ENCODE data around the gene CFAP61.
"Not testable (repeated sequence)": the region's sequence is repeated elsewhere in the genome, so short reads cannot be mapped to it uniquely, and the experiment has no call there.

CFAP61 gene

DNA sequence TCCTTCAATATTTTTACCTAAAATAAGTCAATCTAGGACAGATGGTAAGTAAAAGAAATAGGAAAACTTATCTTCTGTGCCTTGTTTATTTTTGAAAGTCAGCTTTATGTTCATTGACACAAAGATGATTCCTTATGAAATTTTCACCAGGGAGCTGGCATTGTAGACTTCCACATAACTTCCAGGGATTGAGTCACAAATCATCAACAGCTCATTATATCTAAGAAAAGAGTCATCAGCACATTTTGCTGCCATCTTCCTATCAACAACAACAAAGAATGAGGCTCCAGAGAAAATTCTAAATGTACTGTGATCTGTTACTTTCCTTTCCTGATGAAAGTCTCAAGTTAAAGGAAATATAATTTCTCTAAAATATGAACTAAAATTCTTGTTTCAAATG is 48.5 kb downstream of the CFAP61 start:
- no peaks in the 10 kb centered on the region for H3K9me3 ChIP-seq (ENCODE audit: low read length)
- no peaks in the 10 kb centered on the region for H3K36me3 ChIP-seq (ENCODE audit: insufficient read depth, low read length)
- no peak overlapping the region for H3K27ac ChIP-seq (ENCODE audit: low read depth, low read length)
- H3K9ac ChIP-seq (ENCODE audit: low read length): no peak overlapping the region
- H3K4me1 ChIP-seq (ENCODE audit: insufficient read depth, low read length): no peaks in the 10 kb centered on the region
- no peak overlapping the region for H3K4me3 ChIP-seq (ENCODE audit: low read depth in 1 of 2, low read length in 2 of 2)
- no peaks in the 10 kb centered on the region for H3K27me3 ChIP-seq (ENCODE audit: control insufficient read depth in 1 of 2, insufficient read depth in 2 of 2, low read length in 2 of 2)

- Histone ChIP-seq H3K36me3 (ENCODE audit: insufficient read depth, low read length) (no peaks in the 10 kb centered on the region), H3K9me3 (ENCODE audit: low read length) (no peaks in the 10 kb centered on the region), H3K4me1 (ENCODE audit: insufficient read depth, low read length) (no peaks in the 10 kb centered on the region), H3K4me3 (ENCODE audit: low read depth in 1 of 2, low read length in 2 of 2) (no peak overlapping the region), H3K9ac (ENCODE audit: low read length) (no peak overlapping the region), H3K27me3 (ENCODE audit: control insufficient read depth in 1 of 2, insufficient read depth in 2 of 2, low read length in 2 of 2) (no peaks in the 10 kb centered on the region), H3K27ac (ENCODE audit: low read depth, low read length) (no peak overlapping the region)
Observed at GRCh38 chr20:20102163-20102562, 49.8 kb downstream of the CFAP61 start.

GRCh38 chr20:20102716-20103258 is 50.5 kb downstream of the CFAP61 start:
- Histone ChIP-seq H3K36me3 (ENCODE audit: insufficient read depth, low read length) (no peaks in the 10 kb centered on the region), H3K9me3 (ENCODE audit: low read length) (no peaks in the 10 kb centered on the region), H3K4me3 (ENCODE audit: low read depth in 1 of 2, low read length in 2 of 2) (no peak overlapping the region), H3K27me3 (ENCODE audit: control insufficient read depth in 1 of 2, insufficient read depth in 2 of 2, low read length in 2 of 2) (no peaks in the 10 kb centered on the region), H3K9ac (ENCODE audit: low read length) (no peak overlapping the region), H3K27ac (ENCODE audit: low read depth, low read length) (no peak overlapping the region), H3K4me1 (ENCODE audit: insufficient read depth, low read length) (no peaks in the 10 kb centered on the region)

DNA sequence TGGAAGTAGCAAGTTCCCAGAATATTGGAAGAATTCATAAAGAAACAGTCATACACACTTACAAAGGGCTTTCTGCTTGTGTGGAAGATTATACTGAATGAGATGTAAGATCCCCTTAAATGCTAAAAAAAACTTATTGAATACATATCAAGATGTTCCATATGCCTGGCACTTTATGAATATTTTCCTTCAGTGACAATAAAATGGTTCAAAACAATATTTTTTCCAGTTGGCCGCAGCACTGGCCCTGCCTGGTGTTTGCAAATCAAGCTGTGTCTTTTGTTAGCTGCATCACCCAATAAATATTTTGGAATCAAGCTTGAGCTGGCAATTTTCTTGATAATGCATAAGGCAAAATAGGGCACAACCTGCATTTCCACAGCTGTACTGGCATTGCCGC is 51.2 kb downstream of the CFAP61 start:
- Histone ChIP-seq H3K27me3 (ENCODE audit: control insufficient read depth in 1 of 2, insufficient read depth in 2 of 2, low read length in 2 of 2) (no peaks in the 10 kb centered on the region), H3K36me3 (ENCODE audit: insufficient read depth, low read length) (no peaks in the 10 kb centered on the region), H3K4me1 (ENCODE audit: insufficient read depth, low read length) (no peaks in the 10 kb centered on the region), H3K9ac (ENCODE audit: low read length) (no peak overlapping the region), H3K4me3 (ENCODE audit: low read depth in 1 of 2, low read length in 2 of 2) (no peak overlapping the region), H3K27ac (ENCODE audit: low read depth, low read length) (no peak overlapping the region), H3K9me3 (ENCODE audit: low read length) (no peaks in the 10 kb centered on the region)

GRCh38 chr20:20123187-20123586 is 70.9 kb downstream of the CFAP61 start:
- not testable (repeated sequence) for H3K4me3 ChIP-seq (ENCODE audit: low read depth in 1 of 2, low read length in 2 of 2); H3K27me3 ChIP-seq (ENCODE audit: control insufficient read depth in 1 of 2, insufficient read depth in 2 of 2, low read length in 2 of 2); H3K27ac ChIP-seq (ENCODE audit: low read depth, low read length)

GRCh38 chr20:20130399-20130798 is 78.1 kb downstream of the CFAP61 start:
- no peak overlapping the region for H3K4me3 ChIP-seq (ENCODE audit: low read depth in 1 of 2, low read length in 2 of 2)
- no peaks in the 10 kb centered on the region for H3K4me1 ChIP-seq (ENCODE audit: insufficient read depth, low read length)
- no peak overlapping the region for H3K9ac ChIP-seq (ENCODE audit: low read length)
- no peaks in the 10 kb centered on the region for H3K27me3 ChIP-seq (ENCODE audit: control insufficient read depth in 1 of 2, insufficient read depth in 2 of 2, low read length in 2 of 2)
- no peaks in the 10 kb centered on the region for H3K9me3 ChIP-seq (ENCODE audit: low read length)
- H3K27ac ChIP-seq (ENCODE audit: low read depth, low read length): no peak overlapping the region
- H3K36me3 ChIP-seq (ENCODE audit: insufficient read depth, low read length): no peaks in the 10 kb centered on the region

More at GRCh38 chr20:20123187-20123586, 70.9 kb downstream of the CFAP61 start:
- not testable (repeated sequence) for H3K36me3 ChIP-seq (ENCODE audit: insufficient read depth, low read length); H3K4me1 ChIP-seq (ENCODE audit: insufficient read depth, low read length); H3K9me3 ChIP-seq (ENCODE audit: low read length); H3K9ac ChIP-seq (ENCODE audit: low read length)

- Histone ChIP-seq H3K4me1 (ENCODE audit: insufficient read depth, low read length) (no peaks in the 10 kb centered on the region), H3K36me3 (ENCODE audit: insufficient read depth, low read length) (no peaks in the 10 kb centered on the region), H3K9ac (ENCODE audit: low read length) (no peak overlapping the region), H3K27ac (ENCODE audit: low read depth, low read length) (no peak overlapping the region), H3K27me3 (ENCODE audit: control insufficient read depth in 1 of 2, insufficient read depth in 2 of 2, low read length in 2 of 2) (no peaks in the 10 kb centered on the region), H3K4me3 (ENCODE audit: low read depth in 1 of 2, low read length in 2 of 2) (no peak overlapping the region), H3K9me3 (ENCODE audit: low read length) (no peaks in the 10 kb centered on the region)
Observed at GRCh38 chr20:20134941-20135575, 82.7 kb downstream of the CFAP61 start.

GRCh38 chr20:20136313-20136712 is 84.0 kb downstream of the CFAP61 start:
- no peak overlapping the region for H3K4me3 ChIP-seq (ENCODE audit: low read depth in 1 of 2, low read length in 2 of 2)

GRCh38 chr20:20137851-20138250 is 85.5 kb downstream of the CFAP61 start:
- Histone ChIP-seq H3K4me3 (ENCODE audit: low read depth in 1 of 2, low read length in 2 of 2) (no peak overlapping the region), H3K27me3 (ENCODE audit: control insufficient read depth in 1 of 2, insufficient read depth in 2 of 2, low read length in 2 of 2) (no peaks in the 10 kb centered on the region), H3K4me1 (ENCODE audit: insufficient read depth, low read length) (no peaks in the 10 kb centered on the region), H3K36me3 (ENCODE audit: insufficient read depth, low read length) (no peaks in the 10 kb centered on the region), H3K9me3 (ENCODE audit: low read length) (no peaks in the 10 kb centered on the region), H3K9ac (ENCODE audit: low read length) (no peak overlapping the region), H3K27ac (ENCODE audit: low read depth, low read length) (no peak overlapping the region)

More at GRCh38 chr20:20136313-20136712, 84.0 kb downstream of the CFAP61 start:
- no peak overlapping the region for H3K9ac ChIP-seq (ENCODE audit: low read length)
- no peaks in the 10 kb centered on the region for H3K36me3 ChIP-seq (ENCODE audit: insufficient read depth, low read length)
- H3K27me3 ChIP-seq (ENCODE audit: control insufficient read depth in 1 of 2, insufficient read depth in 2 of 2, low read length in 2 of 2): no peaks in the 10 kb centered on the region
- H3K4me1 ChIP-seq (ENCODE audit: insufficient read depth, low read length): no peaks in the 10 kb centered on the region
- no peaks in the 10 kb centered on the region for H3K9me3 ChIP-seq (ENCODE audit: low read length)
- no peak overlapping the region for H3K27ac ChIP-seq (ENCODE audit: low read depth, low read length)

GRCh38 chr20:20138301-20139064 is 86.2 kb downstream of the CFAP61 start:
- Histone ChIP-seq H3K27me3 (ENCODE audit: control insufficient read depth in 1 of 2, insufficient read depth in 2 of 2, low read length in 2 of 2) (no peaks in the 10 kb centered on the region), H3K9me3 (ENCODE audit: low read length) (no peaks in the 10 kb centered on the region), H3K27ac (ENCODE audit: low read depth, low read length) (no peak overlapping the region), H3K9ac (ENCODE audit: low read length) (no peak overlapping the region), H3K4me1 (ENCODE audit: insufficient read depth, low read length) (no peaks in the 10 kb centered on the region), H3K4me3 (ENCODE audit: low read depth in 1 of 2, low read length in 2 of 2) (no peak overlapping the region), H3K36me3 (ENCODE audit: insufficient read depth, low read length) (no peaks in the 10 kb centered on the region)

GRCh38 chr20:20139403-20139802 is 87.1 kb downstream of the CFAP61 start:
- Histone ChIP-seq H3K27ac (ENCODE audit: low read depth, low read length) (no peak overlapping the region), H3K4me3 (ENCODE audit: low read depth in 1 of 2, low read length in 2 of 2) (no peak overlapping the region), H3K27me3 (ENCODE audit: control insufficient read depth in 1 of 2, insufficient read depth in 2 of 2, low read length in 2 of 2) (no peaks in the 10 kb centered on the region), H3K9me3 (ENCODE audit: low read length) (no peaks in the 10 kb centered on the region), H3K36me3 (ENCODE audit: insufficient read depth, low read length) (no peaks in the 10 kb centered on the region), H3K9ac (ENCODE audit: low read length) (no peak overlapping the region), H3K4me1 (ENCODE audit: insufficient read depth, low read length) (no peaks in the 10 kb centered on the region)
